H9 (cell line): Measurements from ENCODE around the gene TCN2. TPM values are rescaled to one million over a fixed set of nuclear protein-coding genes. Genes with fewer than 3 reads are reported as not detected.

ENCODE experiments used
- DNase-seq: peaks from one replicate; pipeline ENCODE4 v3.0.0-alpha.2; 2017
- H2AFZ ChIP-seq: one replicate; pipeline ENCODE4 v1.6.1; 2013; ENCODE audit warnings: mild to moderate bottlenecking, low read length, control low read depth, moderate library complexity
- H2AK5ac ChIP-seq: 2 replicates; pipeline ENCODE4 v1.6.1; 2013; ENCODE audit warnings: low read length, control low read depth, mixed read lengths; ENCODE audit not compliant: insufficient read length
- H2BK120ac ChIP-seq: one replicate; pipeline ENCODE4 v1.6.1; 2013; ENCODE audit warnings: low read depth, mild to moderate bottlenecking, low read length, control low read depth, inconsistent platforms; ENCODE audit not compliant: poor library complexity, severe bottlenecking
- H2BK12ac ChIP-seq: 2 replicates; pipeline ENCODE4 v1.6.1; 2013; ENCODE audit warnings: low read length, control low read depth, mixed read lengths, low read depth; ENCODE audit not compliant: insufficient read length
- H2BK15ac ChIP-seq: 2 replicates; pipeline ENCODE4 v1.6.1; 2013; ENCODE audit warnings: low read depth, low read length, control low read depth
- H2BK20ac ChIP-seq: one replicate; pipeline ENCODE4 v1.6.1; 2013; ENCODE audit warnings: low read depth, mild to moderate bottlenecking, low read length, control low read depth, inconsistent platforms; ENCODE audit not compliant: poor library complexity, severe bottlenecking
- H2BK5ac ChIP-seq: 2 replicates; pipeline ENCODE4 v1.6.1; 2013; ENCODE audit warnings: low read length, control low read depth, mixed read lengths; ENCODE audit not compliant: insufficient read length
- H3K14ac ChIP-seq: 2 replicates; pipeline ENCODE4 v1.6.1; 2013; ENCODE audit warnings: low read length, control low read depth; ENCODE audit not compliant: insufficient read depth
- H3K18ac ChIP-seq: 2 replicates; pipeline ENCODE4 v1.6.1; 2013; ENCODE audit warnings: low read depth, mild to moderate bottlenecking, mixed read lengths, low read length, control low read depth; ENCODE audit not compliant: insufficient read length
- H3K23ac ChIP-seq: 2 replicates; pipeline ENCODE4 v1.6.1; 2013; ENCODE audit warnings: low read length, control low read depth, mixed read lengths, low read depth; ENCODE audit not compliant: insufficient read length
- H3K23me2 ChIP-seq: 2 replicates; pipeline ENCODE4 v1.6.1; 2013; ENCODE audit warnings: low read depth, mild to moderate bottlenecking, mixed read lengths, low read length, control low read depth; ENCODE audit not compliant: insufficient read length, poor library complexity, severe bottlenecking
- H3K27ac ChIP-seq: 2 replicates; pipeline ENCODE4 v1.5.1; 2013; ENCODE audit warnings: low read length, control low read depth, mixed read lengths, low read depth; ENCODE audit not compliant: insufficient read length
- H3K27me3 ChIP-seq: 2 replicates; pipeline ENCODE4 v1.6.1; 2013; ENCODE audit warnings: low read length, control low read depth, inconsistent platforms; ENCODE audit not compliant: insufficient read depth
- H3K4ac ChIP-seq: 2 replicates; pipeline ENCODE4 v1.6.1; 2013; ENCODE audit warnings: low read depth, mild to moderate bottlenecking, control low read depth, inconsistent platforms, low read length, moderate library complexity
- H3K4me1 ChIP-seq: 2 replicates; pipeline ENCODE4 v1.6.1; 2013; ENCODE audit warnings: low read length, control low read depth, inconsistent platforms; ENCODE audit not compliant: insufficient read depth
- H3K4me2 ChIP-seq: 2 replicates; pipeline ENCODE4 v1.6.1; 2013; ENCODE audit warnings: low read length, control low read depth, mixed read lengths; ENCODE audit not compliant: insufficient read length, insufficient read depth
- H3K56ac ChIP-seq: 2 replicates; pipeline ENCODE4 v1.6.1; 2013; ENCODE audit warnings: low read depth, mild to moderate bottlenecking, mixed read lengths, low read length, control low read depth; ENCODE audit not compliant: insufficient read length
- H3K79me1 ChIP-seq: 2 replicates; pipeline ENCODE4 v1.6.1; 2013; ENCODE audit warnings: low read depth, mild to moderate bottlenecking, moderate library complexity, low read length, control low read depth, inconsistent platforms; ENCODE audit not compliant: insufficient read depth, poor library complexity, severe bottlenecking
- H3K79me2 ChIP-seq: 2 replicates; pipeline ENCODE4 v1.6.1; 2013; ENCODE audit warnings: low read length, control low read depth, inconsistent platforms; ENCODE audit not compliant: insufficient read depth
- H3K9ac ChIP-seq: 2 replicates; pipeline ENCODE4 v1.6.1; 2013; ENCODE audit warnings: low read length, control low read depth, mixed read lengths; ENCODE audit not compliant: insufficient read length; ENCODE audit errors: extremely low read depth
- H3K9me3 ChIP-seq: one replicate; pipeline ENCODE4 v1.6.1; 2013; ENCODE audit warnings: low read depth, low read length, inconsistent platforms; ENCODE audit not compliant: control insufficient read depth
- H3T11ph ChIP-seq: one replicate; pipeline ENCODE4 v1.6.1; 2013; ENCODE audit warnings: mild to moderate bottlenecking, low read length, control low read depth, inconsistent platforms
- H4K20me1 ChIP-seq: one replicate; pipeline ENCODE4 v1.6.1; 2013; ENCODE audit not compliant: control insufficient read depth, insufficient read length, insufficient read depth
- H4K5ac ChIP-seq: 2 replicates; pipeline ENCODE4 v1.6.1; 2013; ENCODE audit warnings: low read depth, mild to moderate bottlenecking, mixed read lengths, low read length, control low read depth; ENCODE audit not compliant: insufficient read length
- H4K8ac ChIP-seq: replicated peaks from 2 replicates; pipeline ENCODE4 v1.6.1; 2013; ENCODE audit warnings: low read length, control low read depth, mixed read lengths, low read depth; ENCODE audit not compliant: insufficient read length
- H4K91ac ChIP-seq: 2 replicates; pipeline ENCODE4 v1.6.1; 2013; ENCODE audit warnings: low read depth, mild to moderate bottlenecking, moderate library complexity, mixed read lengths, low read length, control low read depth; ENCODE audit not compliant: insufficient read length
- H3K27ac Mint-ChIP-seq, 3 experiments: 2 replicates in 2 of 3; 3 replicates in 1 of 3; pipeline ENCODE4 v1.8.0; 2020 to 2021; ENCODE audit warnings: mixed read lengths in 3 of 3, mild to moderate bottlenecking in 1 of 3, moderate library complexity in 1 of 3
- H3K27me3 Mint-ChIP-seq: 2 replicates; pipeline ENCODE4 v1.8.0; 2021; ENCODE audit warnings: low read depth, mild to moderate bottlenecking, moderate library complexity, mixed read lengths
- H3K36me3 Mint-ChIP-seq, 3 experiments: 2 replicates in 2 of 3; 3 replicates in 1 of 3; pipeline ENCODE4 v1.8.0; 2020 to 2021; ENCODE audit warnings: low read depth in 3 of 3, mixed read lengths in 3 of 3; ENCODE audit not compliant: insufficient read depth in 1 of 3
- H3K4me1 Mint-ChIP-seq, 2 experiments: 2 replicates each; pipeline ENCODE4 v1.8.0; 2020; ENCODE audit warnings: mixed read lengths in 2 of 2
- H3K4me3 Mint-ChIP-seq, 2 experiments: 2 replicates in 1 of 2; 3 replicates in 1 of 2; pipeline ENCODE4 v1.8.0; 2020 to 2021; ENCODE audit warnings: mild to moderate bottlenecking in 2 of 2, mixed read lengths in 2 of 2, moderate library complexity in 1 of 2
- H3K9me3 Mint-ChIP-seq, 2 experiments: 2 replicates in 1 of 2; 3 replicates in 1 of 2; pipeline ENCODE4 v1.8.0; 2020; ENCODE audit warnings: mild to moderate bottlenecking in 2 of 2, mixed read lengths in 2 of 2, moderate library complexity in 1 of 2
- CTCF ChIP-seq: fragments of 200-600 bp; sonication (generic); conservative IDR thresholded peaks from 3 replicates; pipeline ENCODE4 v1.8.0; 2021; ENCODE audit warnings: antibody characterized with exemption, mild to moderate bottlenecking
- WGBS: extraction: QIAGEN DNeasy Blood & Tissue Kit; methylation state at CpG from one replicate; pipeline ENCODE4 v1.1.7; 2013; ENCODE audit warnings: missing lambda C conversion rate, low lambda C conversion rate, mixed read lengths; ENCODE audit not compliant: insufficient read length; ENCODE audit errors: extremely low coverage; 5-methylcytosine and 5-hydroxymethylcytosine counted together
- total RNA-seq: library from RNA; stranded (reverse); gene quantifications from 2 replicates; pipeline ENCODE4 v1.2.1, GENCODE V29; 2021

The TCN2 gene
- total RNA-seq, 1 experiment from 2014 or later = 42.2 TPM

- no peak overlapping the region for H4K5ac ChIP-seq
- no peak overlapping the region for H3K56ac ChIP-seq
- H2BK20ac ChIP-seq = no peak overlapping the region
- H2AK5ac ChIP-seq = no peak overlapping the region
- no peak overlapping the region for H2BK120ac ChIP-seq
- H4K91ac ChIP-seq = no peak overlapping the region
- H4K8ac ChIP-seq = no peak overlapping the region
- no peaks in the 10 kb centered on the region for H3K79me1 ChIP-seq
- Mint-ChIP-seq H3K9me3 (peaks cover 0 to 3% of the 10 kb centered on the region in 2 experiments; a peak in 2 of 5 replicates), H3K4me3 (no peak overlapping the region), H3K36me3 (no peaks in the 10 kb centered on the region; a peak in 1 of 7 replicates), H3K27ac (no peak overlapping the region), H3K4me1 (peaks cover 10 to 18% of the 10 kb centered on the region in 2 experiments), H3K27me3 (0 out of 2 replicates have a peak, but pooled peaks cover under 1% of the 10 kb centered on the region)
- no peak overlapping the region for H3K4ac ChIP-seq
- no CpG with 5 or more reads among the region's 3 CpGs for WGBS
- H3K9me3 ChIP-seq = no peaks in the 10 kb centered on the region
- H2BK15ac ChIP-seq = no peak overlapping the region
- TF ChIP-seq CTCF = no peak
- no peaks in the 10 kb centered on the region for H3K4me1 ChIP-seq
- no peak overlapping the region for H2BK12ac ChIP-seq
- no peak overlapping the region for H3K4me2 ChIP-seq
- no peaks in the 10 kb centered on the region for H3K79me2 ChIP-seq
- no peak overlapping the region for H3K18ac ChIP-seq
- H3K23me2 ChIP-seq = no peaks in the 10 kb centered on the region
- H3K14ac ChIP-seq = no peak overlapping the region
- DNase-seq = no peak
- H3K9ac ChIP-seq = no peak overlapping the region
- H3T11ph ChIP-seq = no peak overlapping the region
- no peaks in the 10 kb centered on the region for H3K27me3 ChIP-seq
- H4K20me1 ChIP-seq = no peaks in the 10 kb centered on the region
- H2BK5ac ChIP-seq = no peak overlapping the region
- no peak overlapping the region for H2AFZ ChIP-seq
- no peak overlapping the region for H3K23ac ChIP-seq
- H3K27ac ChIP-seq = no peak overlapping the region
Measured at GRCh38 chr22:30600921-30601320, 6.1 kb upstream of the TCN2 start.
